ENCODE data around the gene SNX10.

SNX10 gene

GRCh38 chr7:26337232-26337865 lies 45.7 kb downstream of the SNX10 start:
- no peak for DNase-seq (ENCODE audit: low read depth)

- DNase-seq (ENCODE audit: low read depth) = no peak
These were observed 48.9 kb downstream of the SNX10 start for GRCh38 chr7:26340476-26341018.

- no peak for DNase-seq (ENCODE audit: low read depth)
These were observed 51.7 kb downstream of the SNX10 start for GRCh38 chr7:26343320-26343832.

- no peak for DNase-seq (ENCODE audit: low read depth)
These were observed 52.2 kb downstream of the SNX10 start for GRCh38 chr7:26343837-26344236.

GRCh38 chr7:26345202-26345601 lies 53.5 kb downstream of the SNX10 start:
- DNase-seq (ENCODE audit: low read depth) = no peak

GRCh38 chr7:26345837-26346236 lies 54.2 kb downstream of the SNX10 start:
- no peak for DNase-seq (ENCODE audit: low read depth)

- no peak for DNase-seq (ENCODE audit: low read depth)
These were observed 55.0 kb downstream of the SNX10 start for GRCh38 chr7:26346611-26347203.

- no peak for DNase-seq (ENCODE audit: low read depth)
These were observed 56.7 kb downstream of the SNX10 start for GRCh38 chr7:26348234-26348851.

- no peak for DNase-seq (ENCODE audit: low read depth)
These were observed 57.6 kb downstream of the SNX10 start for GRCh38 chr7:26349005-26349915.

GRCh38 chr7:26351171-26351570 lies 59.5 kb downstream of the SNX10 start:
- no peak for DNase-seq (ENCODE audit: low read depth)

- DNase-seq (ENCODE audit: low read depth) = no peak
These were observed 64.6 kb downstream of the SNX10 start for GRCh38 chr7:26356229-26356628.

GRCh38 chr7:26356929-26357798 lies 65.5 kb downstream of the SNX10 start:
- DNase-seq (ENCODE audit: low read depth) = no peak

GRCh38 chr7:26357799-26358151 lies 66.1 kb downstream of the SNX10 start:
- no peak for DNase-seq (ENCODE audit: low read depth)

GRCh38 chr7:26360650-26361049 lies 69.0 kb downstream of the SNX10 start:
- DNase-seq (ENCODE audit: low read depth) = no peak

GRCh38 chr7:26361637-26362036 lies 70.0 kb downstream of the SNX10 start:
- DNase-seq (ENCODE audit: low read depth) = no peak

GRCh38 chr7:26363465-26363864 lies 71.8 kb downstream of the SNX10 start:
- DNase-seq (ENCODE audit: low read depth) = no peak

- peak; percentile 69 for DNase-seq (ENCODE audit: low read depth)
These were observed 73.6 kb downstream of the SNX10 start for GRCh38 chr7:26365077-26365900.

- DNase-seq (ENCODE audit: low read depth) = no peak
These were observed 74.2 kb downstream of the SNX10 start for GRCh38 chr7:26365901-26366275.

- DNase-seq (ENCODE audit: low read depth) = no peak
These were observed 75.6 kb downstream of the SNX10 start for GRCh38 chr7:26367219-26367711.

GRCh38 chr7:26368542-26368941 lies 76.9 kb downstream of the SNX10 start:
- DNase-seq (ENCODE audit: low read depth) = no peak

Data from fibroblast of the conjunctiva (primary cell).